ENCODE data around the gene SLC51A.
A peak's percentile ranks its signal among the peaks of the same experiment; 100 is the strongest.
"Not testable (repeated sequence)": the region's sequence is repeated elsewhere in the genome, so short reads cannot be mapped to it uniquely, and the experiment has no call there.

Gene SLC51A

DNA sequence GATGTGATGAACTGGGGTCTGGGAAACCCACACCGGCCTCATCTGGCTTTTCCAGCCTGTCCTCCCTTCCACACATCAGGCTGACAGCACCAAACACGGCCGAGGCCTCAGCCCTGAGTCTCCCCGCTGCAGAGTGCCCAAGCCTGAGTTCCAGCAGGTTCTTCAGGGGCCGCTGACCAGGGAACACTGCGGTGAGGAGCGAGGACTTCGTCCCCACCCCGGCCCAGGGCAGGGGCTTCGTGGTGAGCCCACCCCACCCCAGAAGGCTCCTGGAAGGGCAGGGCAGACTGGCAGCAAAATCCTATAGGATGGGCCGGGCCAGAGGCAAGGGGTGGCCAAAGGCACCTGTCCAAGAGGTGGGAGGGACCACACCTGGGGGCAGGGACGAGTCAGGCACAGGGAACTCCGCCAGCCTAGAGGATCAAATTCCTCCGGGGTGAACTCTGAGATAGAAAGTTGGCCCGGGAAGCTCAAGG is at the start of gene SLC51A:
TSS of gene SLC51A (plus strand) at position 446 of the 476 bp plus-strand sequence. CDS start 179 bp downstream, outside the sequence.
- no peak for DNase-seq

DNA sequence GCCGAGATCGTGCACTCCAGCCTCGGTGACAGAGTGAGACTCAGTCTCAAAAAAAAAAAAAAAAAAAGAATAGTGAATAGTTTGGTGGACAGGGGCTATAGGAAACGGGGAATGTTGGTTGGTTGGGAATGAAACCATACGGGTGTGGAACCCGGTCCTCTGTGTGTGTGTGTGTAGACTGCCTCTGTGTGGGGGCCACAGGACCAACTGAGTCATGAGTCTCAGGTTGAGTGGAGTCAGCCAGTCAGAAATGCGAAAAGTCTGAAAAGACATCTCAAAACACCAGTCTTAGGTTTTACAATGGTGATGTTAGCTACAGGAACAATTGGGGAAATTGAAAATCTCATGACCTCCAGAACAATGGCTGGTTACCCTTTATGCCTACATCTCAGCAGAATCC is 49.6 kb upstream of the SLC51A start:
- no peak for DNase-seq

DNA sequence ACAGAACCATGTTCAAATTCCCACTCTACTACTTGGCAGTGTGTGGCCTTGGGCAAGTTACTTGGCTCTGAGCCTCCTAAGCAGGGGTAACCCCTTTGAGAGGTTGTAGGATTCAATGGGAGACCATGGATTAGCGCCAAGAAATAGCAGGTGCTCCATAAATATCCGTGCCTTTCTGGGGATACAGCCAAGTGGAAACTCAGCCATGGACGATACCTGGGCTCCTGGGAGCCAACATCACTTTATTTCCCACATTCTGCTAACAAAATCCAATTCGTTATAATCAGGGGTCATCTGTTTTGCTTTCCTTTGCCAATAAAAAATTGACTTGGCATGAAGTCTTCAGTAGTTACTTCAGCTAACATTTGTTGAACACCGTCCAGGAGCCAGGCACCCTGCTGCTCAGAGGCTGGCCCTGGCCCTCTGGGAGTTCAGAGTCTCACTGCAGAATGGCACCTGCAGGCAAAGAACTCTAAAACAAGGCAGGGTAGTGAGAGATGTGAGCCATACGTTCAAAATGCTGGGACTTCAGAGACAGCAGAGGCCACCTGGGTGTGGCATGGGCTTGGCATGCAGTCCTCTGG is 47.4 kb upstream of the SLC51A start:
- DNase-seq = no peak

DNA sequence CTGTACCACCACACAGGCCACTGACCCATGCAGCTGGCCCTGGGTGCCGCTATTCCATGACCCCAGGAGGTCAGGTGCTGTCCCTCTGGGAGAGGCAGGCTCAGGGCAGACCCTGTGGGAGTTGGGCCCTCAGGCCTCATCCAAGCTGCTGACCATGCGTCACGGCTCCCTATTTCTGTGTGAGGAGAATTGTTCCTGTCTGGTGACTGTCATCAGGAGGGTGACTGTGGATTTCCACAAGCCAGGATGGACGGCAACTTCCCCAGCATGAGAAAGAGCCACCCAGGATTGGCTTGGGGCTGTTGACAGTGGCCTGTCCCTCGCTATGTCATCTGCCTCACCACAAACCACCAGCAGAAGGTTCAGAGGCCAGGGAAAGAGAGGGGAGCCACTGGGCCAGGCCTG is 46.5 kb upstream of the SLC51A start:
- no peak for DNase-seq

DNA sequence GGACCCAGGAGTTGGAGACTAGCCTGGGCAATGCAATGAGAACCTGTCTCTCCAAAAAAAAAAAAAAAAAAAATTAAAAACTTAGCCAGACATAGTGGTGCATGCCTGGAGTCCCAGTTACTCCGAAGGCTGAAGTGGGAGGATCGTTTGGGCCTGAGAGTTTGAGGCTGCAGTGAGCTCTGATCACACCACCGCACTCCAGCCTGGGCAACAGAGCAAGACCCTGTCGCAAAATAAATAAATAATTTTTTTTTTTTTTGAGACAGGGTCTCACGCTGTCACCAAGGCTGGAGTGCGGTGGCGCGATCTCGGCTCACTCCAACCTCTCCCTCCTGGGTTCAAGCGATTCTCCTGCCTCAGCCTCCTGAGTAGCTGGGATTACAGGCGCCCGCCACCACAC is 46.0 kb upstream of the SLC51A start:
- DNase-seq = not testable (repeated sequence)

DNA sequence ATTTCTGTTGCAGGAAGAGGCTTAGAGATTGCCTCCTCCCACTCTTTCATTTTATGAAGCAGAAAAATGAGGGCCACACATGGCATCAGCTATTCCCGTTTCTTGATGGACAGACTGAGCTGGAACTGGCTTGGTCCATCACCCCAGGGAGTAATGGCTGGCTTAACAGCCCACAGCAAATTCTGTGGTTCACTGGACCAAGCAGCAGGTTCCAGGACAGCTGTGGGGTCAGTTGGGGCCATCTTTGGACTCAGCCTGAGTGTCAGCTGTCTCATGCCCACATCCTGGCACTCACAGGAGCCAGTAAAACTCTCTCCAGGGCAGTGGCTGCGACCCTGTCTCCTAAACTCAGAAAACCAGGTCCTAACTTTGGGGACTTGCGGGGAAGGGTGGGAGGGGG is 41.7 kb upstream of the SLC51A start:
- no peak for DNase-seq

DNA sequence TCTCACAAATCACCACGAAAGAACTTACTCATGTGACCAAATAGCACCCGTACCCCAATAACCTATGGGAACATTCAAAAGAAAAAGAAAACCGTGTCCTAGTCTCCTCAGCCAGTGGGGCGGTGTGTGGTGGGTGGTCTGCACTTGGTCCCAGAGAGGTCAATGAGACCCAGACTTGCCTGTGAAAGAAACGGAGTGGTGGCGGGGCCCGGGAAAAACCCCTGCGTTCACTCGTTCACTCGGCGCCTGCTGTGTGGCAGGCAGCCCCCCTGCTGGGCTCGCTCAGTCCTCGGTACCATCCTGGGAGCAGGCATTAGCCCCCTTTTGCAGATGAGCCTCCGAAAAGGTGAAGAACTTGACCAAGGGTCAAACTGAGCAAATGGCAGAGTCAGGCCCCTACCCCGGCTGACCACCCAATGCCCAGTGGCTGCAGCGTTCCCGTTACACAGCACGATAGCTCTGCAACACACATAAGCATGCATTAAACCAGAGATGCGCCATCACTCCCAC is 41.2 kb upstream of the SLC51A start:
- DNase-seq = no peak

DNA sequence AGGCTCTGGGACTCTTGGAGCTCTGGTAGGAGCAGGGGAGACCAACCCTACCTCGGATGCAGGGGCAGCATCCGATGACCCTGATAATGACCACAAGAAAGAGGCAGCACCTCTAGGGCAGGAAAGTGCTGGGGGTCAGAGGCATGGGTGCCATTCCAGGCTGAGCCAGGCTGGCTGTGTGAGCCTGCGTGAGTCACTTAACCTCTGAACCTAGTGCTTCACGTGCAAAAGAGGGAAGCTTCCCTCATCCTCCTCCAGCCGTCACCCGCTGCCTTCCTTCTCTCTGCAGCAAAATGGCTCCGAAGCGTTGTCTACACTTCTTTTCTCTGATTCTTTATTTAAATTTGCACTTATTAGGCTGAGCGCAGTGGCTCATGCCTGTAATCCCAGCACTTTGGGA is 40.6 kb upstream of the SLC51A start:
- no peak for DNase-seq

DNA sequence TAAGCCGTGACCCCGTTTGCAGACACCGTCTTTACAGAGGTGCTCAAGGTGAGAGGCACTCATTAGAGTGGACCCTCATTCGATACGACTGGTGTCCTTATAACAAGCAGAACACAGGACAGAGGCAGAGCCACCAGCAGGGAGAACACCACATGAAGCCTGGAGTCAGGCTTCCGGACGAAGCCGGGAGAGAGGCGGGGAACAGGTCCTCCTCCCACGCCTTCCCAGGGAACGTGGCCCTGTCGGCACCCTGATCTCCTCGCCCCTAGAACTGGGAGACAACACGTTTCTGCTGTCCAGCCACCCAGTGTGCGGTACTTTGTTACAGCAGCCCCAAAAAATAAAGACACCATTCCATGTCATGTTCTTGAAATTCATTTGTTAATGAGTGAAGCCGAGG is 38.8 kb upstream of the SLC51A start:
- no peak for DNase-seq

DNA sequence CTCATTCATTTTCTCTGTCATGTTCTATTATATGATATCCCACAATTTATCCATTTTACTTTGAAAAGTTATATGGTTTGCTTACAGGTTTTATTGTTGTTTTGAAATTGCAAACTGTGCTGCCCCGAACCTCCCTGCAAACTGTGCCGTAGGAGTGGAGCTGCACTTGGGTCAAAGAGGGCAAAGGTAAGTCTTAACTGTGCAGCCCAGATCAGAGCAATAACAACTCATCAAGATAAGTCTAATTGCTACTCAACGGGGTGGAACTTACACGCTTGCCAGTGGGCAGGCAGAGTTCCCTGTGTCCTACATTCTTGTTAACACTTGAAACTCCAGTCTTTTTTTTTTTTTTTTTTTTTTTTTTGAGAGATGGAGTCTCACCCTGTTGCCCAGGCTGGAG is 38.4 kb upstream of the SLC51A start:
- no peak for DNase-seq

DNA sequence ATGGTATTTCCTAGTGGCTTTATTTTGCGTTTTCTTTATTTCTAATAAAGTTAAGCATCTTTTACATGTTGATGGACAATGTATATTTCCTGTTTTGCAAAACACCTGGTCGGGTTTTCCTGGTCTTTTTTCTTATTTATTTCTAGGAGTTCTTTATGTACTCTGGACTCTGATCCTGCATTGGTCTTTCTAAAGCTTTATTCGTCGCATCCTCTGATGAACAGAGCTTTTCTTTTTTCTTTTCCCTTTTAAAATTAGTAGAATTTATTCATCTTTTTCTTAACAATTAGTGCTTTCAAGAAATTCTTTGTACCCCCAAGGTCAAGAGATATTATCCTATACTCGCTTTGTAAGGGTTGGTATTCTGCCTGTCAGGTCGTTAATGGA is 37.3 kb upstream of the SLC51A start:
- no peak for DNase-seq

DNA sequence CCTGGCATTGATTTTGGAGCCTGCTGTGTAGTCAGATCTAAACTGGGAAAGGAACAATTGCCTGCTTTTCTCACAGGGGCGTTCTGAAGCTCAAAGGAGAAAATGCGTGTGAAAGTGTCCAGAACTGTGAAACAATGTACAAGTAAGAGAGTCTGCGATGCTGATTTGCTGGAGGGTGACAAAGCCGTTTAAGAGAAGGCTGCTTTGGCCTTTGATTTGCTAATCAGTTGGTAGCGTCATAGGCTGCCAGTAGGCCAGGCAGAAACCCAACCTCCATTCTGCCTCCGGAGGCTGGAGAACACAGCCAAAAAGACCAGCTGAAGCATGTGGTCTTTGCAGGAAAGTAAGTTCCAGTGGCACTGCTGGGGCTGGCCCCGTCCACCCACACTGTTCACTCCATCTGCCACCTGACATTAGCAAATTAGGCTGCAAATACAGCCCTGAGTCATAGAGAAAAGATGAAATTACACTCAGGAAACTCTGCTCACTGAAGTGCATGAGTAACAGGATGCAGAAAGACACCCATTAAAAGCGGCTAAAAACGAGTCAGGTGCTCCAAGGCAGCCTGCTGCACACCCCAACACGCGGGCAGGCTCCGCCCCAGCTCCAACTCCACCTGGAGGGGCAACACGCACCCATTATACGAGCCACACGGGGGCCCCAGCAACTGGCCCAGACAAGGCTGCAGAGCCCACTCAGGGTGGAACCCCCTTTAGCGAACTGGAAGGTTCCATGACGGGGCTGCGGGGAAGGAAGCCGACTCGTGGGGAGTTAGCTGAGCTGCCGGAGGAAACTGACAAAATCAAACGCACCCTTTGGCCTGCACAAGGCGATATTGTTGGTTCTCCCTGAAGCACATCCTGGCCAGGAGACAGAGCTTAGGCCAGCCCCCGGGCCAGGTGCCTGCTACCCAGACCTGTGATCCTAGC is 36.7 kb upstream of the SLC51A start:
- peak; percentile 70 to 93 (median 82) for DNase-seq

DNA sequence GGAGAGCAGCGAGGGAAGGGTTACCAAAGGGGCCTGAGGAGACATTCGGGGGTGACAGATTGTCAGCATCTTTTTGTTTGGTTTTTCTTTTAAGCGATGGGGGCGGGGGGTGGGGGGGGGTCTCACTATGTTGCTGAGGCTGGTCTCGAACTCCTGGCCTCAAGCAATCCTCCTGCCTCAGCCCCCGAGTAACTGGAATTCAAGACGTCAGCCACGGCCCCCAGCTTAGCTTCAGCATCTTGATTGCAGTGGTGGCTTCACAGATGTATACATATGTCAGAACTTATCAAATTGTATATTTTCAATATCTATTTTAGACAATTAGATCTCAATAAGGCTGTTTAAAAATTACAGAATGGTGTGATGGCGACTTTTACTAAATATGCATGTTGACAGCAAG is 36.0 kb upstream of the SLC51A start:
- DNase-seq = no peak

DNA sequence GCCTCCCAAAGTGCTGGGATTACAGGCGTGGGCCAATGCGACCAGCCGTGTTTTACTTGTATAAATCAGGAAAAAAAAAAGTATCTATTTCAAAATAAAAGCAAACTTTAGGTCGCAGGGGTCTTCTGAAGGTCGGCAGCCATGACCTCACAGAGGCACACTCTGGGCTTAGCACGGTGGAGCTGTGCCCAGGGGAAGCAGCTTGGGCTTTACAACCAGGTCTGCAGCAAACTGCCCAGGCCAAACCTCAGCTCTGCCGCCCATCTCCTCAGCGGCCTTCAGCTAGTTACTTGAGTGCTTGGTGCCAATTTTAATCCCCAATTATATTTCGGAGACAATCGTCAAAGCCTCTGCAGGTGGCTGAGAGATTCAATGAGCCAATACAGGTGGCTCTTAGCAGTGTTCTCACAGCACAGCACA is 35.2 kb upstream of the SLC51A start:
- DNase-seq = no peak

DNA sequence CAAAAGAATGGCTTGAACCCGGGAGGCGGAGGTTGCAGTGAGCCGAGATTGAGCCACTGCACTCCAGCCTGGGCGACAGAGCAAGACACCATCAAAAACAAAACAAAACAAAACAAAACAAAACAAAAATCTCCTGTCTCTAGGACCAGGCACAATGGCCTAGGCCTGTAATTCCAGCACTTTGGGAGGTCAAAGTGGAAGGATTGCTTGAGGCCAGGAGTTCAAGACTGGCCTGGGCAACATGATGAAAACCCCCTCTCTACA is 32.2 kb upstream of the SLC51A start:
- DNase-seq = not testable (repeated sequence)

DNA sequence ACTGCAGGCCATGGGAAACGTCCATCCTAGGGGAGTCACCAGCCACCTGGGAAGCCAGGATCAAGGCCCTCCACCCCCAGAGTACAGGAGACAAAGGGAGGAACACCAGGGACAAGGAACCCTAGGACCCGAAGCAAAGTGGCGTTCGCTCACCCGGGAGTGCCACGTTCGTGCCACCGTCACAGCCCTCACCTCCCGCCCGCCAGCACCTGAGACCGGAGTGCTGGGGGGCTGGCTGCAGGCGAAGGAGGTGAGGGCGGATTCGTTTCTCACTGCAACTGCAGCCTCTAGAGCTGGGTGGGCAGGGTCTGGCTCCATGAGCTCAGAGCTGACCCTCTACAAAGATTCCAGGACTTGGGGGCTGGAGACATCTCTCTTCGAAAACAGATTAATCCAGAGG is 31.5 kb upstream of the SLC51A start:
- DNase-seq = no peak

DNA sequence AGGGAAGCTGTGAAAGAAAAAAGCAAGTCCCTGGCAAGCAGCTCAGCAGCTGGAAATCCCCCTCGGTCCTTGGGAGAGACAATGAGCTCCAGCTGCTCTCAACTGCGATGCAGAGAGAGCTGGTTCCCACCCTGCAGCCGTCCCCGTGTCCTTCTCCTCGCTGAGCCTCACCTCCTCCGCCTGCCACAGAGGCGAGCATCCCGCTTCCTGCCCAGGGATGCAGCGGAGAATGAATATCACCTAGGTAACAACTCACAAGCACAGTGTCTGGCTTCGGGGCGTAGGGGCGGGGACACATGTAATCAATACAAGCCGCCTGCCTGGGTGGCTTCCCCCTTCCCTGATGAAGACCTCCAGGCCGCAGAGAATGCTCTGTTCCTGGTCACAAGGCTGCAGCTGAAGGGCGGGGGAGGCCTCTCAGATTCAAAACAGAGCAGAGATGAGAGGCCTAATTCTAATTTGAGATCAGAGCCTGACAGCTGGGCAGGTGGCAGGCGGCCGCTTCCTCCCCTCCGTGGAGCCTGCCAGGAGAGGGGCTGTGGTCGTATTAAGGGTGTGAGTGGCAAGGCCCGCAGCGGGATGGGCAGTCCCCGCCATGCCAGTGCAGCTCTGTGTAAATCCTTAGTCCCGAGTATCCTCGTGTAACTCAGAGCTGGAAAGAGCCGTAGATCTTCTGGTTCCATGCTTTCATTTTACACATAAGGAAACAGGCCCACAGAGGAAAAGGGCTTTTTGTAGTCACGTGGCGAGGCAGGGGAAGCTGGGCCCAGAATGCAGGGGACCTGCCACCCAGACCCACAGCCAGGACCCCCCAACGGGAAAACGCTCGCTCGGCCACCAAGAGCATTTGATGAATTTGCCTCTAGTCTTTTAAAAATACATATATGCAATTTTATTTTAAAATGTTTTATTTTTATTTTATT is 29.4 kb upstream of the SLC51A start:
- DNase-seq = peak in 1 of 6 experiments; percentile 8

DNA sequence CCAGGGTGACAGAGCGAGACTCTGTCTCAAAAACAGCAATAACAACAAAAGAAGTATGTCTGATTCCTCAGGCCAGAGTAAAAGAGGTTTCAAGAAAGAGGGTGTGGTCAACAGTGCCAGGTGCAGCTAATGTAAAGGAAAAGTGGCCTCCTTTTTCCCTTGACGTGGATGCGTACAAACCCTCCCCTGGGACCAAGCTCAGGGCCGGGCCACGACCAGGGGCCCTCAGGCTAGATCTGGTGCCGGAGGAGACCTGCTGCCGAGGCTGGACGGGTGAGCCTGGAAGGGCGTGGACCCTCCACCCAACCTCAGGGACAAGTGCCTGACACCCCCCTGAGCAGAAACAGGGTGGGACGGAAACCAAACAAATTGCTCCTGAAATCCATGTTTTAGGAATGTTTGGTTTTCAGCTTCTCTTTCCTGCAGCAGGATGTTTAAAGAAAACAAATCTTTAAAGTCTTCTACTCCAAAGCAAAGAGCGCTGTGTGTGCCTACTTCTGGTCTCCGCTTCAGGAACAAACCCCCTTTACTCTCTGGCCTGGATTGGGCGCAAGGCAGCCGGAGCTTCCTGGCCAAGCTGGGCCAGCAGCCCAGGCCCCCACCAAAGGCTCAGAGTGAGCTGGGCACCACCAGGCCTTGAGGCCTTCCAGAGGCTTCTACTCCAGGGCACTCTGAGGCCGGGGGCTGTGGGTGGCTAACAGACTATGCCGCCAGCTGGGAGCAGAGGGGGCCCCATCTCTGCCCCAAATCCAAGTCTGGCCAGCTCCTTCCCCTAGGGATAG is 26.6 kb upstream of the SLC51A start:
- DNase-seq = no peak

DNA sequence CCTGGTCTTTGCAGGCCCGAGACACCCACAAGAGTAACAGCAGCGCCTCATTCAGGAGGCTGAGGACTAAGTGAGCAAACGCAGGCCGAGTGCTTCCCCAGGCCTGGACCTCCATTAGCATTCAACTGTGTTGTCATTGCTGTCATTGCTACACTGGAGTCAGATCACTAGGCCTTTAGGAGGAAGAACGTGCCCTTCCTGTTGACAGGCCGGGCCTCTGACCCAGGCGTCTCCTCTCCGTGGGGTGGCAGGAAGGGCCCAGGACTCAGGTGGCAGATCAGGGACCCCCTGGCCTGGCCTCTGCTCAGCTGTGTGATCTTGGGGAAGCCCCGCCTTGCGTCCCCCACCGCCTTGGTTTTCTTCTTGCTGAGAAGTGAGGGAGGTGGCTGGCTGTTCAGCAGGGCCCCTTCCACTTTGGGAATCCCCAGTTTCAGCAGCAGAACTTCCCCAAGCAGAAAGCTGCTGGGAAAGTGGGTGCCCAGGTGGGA is 24.3 kb upstream of the SLC51A start:
- DNase-seq = peak in 3 of 6 experiments; percentile 9 to 15 (median 13)

DNA sequence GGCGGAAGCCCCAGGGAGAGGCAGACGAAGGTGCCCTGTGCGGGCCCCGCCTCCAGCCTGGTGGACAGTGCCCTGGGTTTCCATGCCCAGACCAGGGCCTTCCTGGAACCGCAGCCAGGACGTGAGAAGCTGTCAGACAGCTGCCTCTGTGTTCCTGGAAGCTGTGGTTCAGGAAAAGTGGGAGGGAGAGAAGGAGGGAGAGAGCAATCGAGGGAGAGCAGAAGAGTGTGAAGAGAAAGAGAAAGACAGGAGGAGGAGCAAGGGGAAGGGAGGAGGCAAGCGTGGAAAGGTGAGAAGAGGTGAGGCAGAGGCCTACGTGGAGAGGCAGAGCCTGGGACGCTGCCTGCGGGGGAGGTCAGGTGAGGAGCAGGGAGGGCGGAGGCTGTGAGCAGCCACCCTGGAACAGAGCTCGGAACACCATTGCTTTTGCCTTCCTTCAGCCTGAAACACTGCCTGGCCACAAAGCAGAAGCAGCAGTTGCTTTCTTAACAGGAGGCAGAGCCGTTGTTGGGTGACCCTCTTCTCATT is 23.7 kb upstream of the SLC51A start:
- peak in 1 of 6 experiments; percentile 9 for DNase-seq

DNA sequence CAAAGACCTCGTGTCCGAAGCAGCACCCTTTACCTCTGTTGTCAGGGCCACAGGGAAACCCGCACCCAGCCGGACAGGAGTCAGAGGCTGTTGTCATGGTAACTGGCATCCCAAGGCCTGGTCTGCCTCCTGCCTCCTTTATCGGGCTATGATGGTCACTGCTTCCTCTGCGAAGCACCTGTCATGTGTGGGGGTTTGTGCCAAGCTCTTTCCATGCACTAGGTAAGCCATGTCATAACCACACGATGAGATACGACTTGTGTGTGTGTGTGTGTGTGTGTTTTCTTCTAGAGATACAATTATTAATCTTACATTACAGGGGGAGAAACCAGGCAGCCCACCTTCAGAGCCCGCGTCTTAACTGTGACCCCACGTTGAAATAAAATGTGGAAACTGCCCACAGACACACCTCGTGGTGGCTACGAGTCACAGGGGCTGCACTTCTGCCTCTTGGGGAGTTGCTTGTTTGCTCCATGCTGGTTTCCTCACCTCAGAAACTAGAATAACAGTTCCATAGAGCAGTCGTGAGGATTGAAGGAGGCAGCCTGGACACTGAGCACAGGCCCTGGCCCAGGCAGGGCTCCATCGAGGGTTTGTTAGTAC is 23.1 kb upstream of the SLC51A start:
- no peak for DNase-seq
